ENCODE measurements around the gene BMPER. TPM values are rescaled to one million over a fixed set of nuclear protein-coding genes. Genes with fewer than 3 reads are reported as not detected.

The BMPER gene
- total RNA-seq, 5 donors from 2014 or later (not counting 1 experiment from before 2014, with no cell fraction given): 0.20 to 0.47 TPM; not detected in 3

- Mint-ChIP-seq H3K27me3 (no peaks in the 10 kb centered on the region), H3K27ac (no peak overlapping the region), H3K9me3 (no peaks in the 10 kb centered on the region), H3K4me3 (no peak overlapping the region), H3K36me3 (no peaks in the 10 kb centered on the region), H3K4me1 (no peaks in the 10 kb centered on the region)
- no peaks in the 10 kb centered on the region for H3K4me1 ChIP-seq (ENCODE audit: control insufficient read depth in 1 of 2, extremely low read depth in 1 of 2, insufficient read depth in 2 of 2, low read length in 2 of 2)
- POLR2A ChIA-PET: no interaction called here
- H3K4me3 ChIP-seq (ENCODE audit: control insufficient read depth in 1 of 2, extremely low read depth in 1 of 2, low read length in 1 of 2): no peak overlapping the region
- H3K9me3 ChIP-seq: no peaks in the 10 kb centered on the region
- H3K36me3 ChIP-seq (ENCODE audit: control insufficient read depth in 2 of 2, extremely low read depth in 1 of 2, insufficient read depth in 1 of 2, low read length in 1 of 2): no peaks in the 10 kb centered on the region
- no peaks in the 10 kb centered on the region for H3K27me3 ChIP-seq (replicated peaks in 1 of 2; ENCODE audit: control insufficient read depth in 2 of 2, extremely low read depth in 1 of 2, insufficient read depth in 2 of 2, low read length in 1 of 2)
- 43% methylated on average over 1 of the region's 2 CpGs for WGBS (ENCODE audit: insufficient coverage)
- no peak overlapping the region for H3K27ac ChIP-seq (ENCODE audit: low read length)
- CTCF ChIA-PET: no interaction called here
- ATAC-seq (replicated peaks in 1 of 4): no peak
- DNase-seq: no peak
Observed at GRCh38 chr7:34044306-34044643, 138.9 kb downstream of the BMPER start.

GRCh38 chr7:34044734-34045353, 139.5 kb downstream of the BMPER start:
- Histone ChIP-seq H3K4me3 (ENCODE audit: control insufficient read depth in 1 of 2, extremely low read depth in 1 of 2, low read length in 1 of 2) (no peak overlapping the region), H3K4me1 (ENCODE audit: control insufficient read depth in 1 of 2, extremely low read depth in 1 of 2, insufficient read depth in 2 of 2, low read length in 2 of 2) (no peaks in the 10 kb centered on the region), H3K9me3 (no peaks in the 10 kb centered on the region), H3K27me3 (replicated peaks in 1 of 2; ENCODE audit: control insufficient read depth in 2 of 2, extremely low read depth in 1 of 2, insufficient read depth in 2 of 2, low read length in 1 of 2) (no peaks in the 10 kb centered on the region), H3K36me3 (ENCODE audit: control insufficient read depth in 2 of 2, extremely low read depth in 1 of 2, insufficient read depth in 1 of 2, low read length in 1 of 2) (no peaks in the 10 kb centered on the region), H3K27ac (ENCODE audit: low read length) (no peak overlapping the region)
- Mint-ChIP-seq H3K36me3 (no peaks in the 10 kb centered on the region), H3K4me1 (no peaks in the 10 kb centered on the region), H3K27ac (no peak overlapping the region), H3K9me3 (no peaks in the 10 kb centered on the region), H3K4me3 (no peak overlapping the region), H3K27me3 (no peaks in the 10 kb centered on the region)
- 100% methylated on average over 1 of the region's 7 CpGs for WGBS (ENCODE audit: insufficient coverage)
- POLR2A ChIA-PET: no interaction called here
- CTCF ChIA-PET: no interaction called here
- ATAC-seq (replicated peaks in 1 of 4) (no peak), DNase-seq (no peak)

GRCh38 chr7:34048445-34048844, 143.1 kb downstream of the BMPER start:
- ChIA-PET POLR2A (no interaction called here), CTCF (no interaction called here)
- no peaks in the 10 kb centered on the region for H3K4me1 ChIP-seq (ENCODE audit: control insufficient read depth in 1 of 2, extremely low read depth in 1 of 2, insufficient read depth in 2 of 2, low read length in 2 of 2)
- no peaks in the 10 kb centered on the region for H3K4me1 Mint-ChIP-seq
- no peak overlapping the region for H3K4me3 Mint-ChIP-seq
- no peak overlapping the region for H3K4me3 ChIP-seq (ENCODE audit: control insufficient read depth in 1 of 2, extremely low read depth in 1 of 2, low read length in 1 of 2)
- no peaks in the 10 kb centered on the region for H3K9me3 Mint-ChIP-seq
- no peak for DNase-seq
- ATAC-seq (replicated peaks in 1 of 4): no peak
- H3K27me3 ChIP-seq (replicated peaks in 1 of 2; ENCODE audit: control insufficient read depth in 2 of 2, extremely low read depth in 1 of 2, insufficient read depth in 2 of 2, low read length in 1 of 2): no peaks in the 10 kb centered on the region
- no peak overlapping the region for H3K27ac Mint-ChIP-seq
- H3K9me3 ChIP-seq: no peaks in the 10 kb centered on the region
- no peaks in the 10 kb centered on the region for H3K36me3 ChIP-seq (ENCODE audit: control insufficient read depth in 2 of 2, extremely low read depth in 1 of 2, insufficient read depth in 1 of 2, low read length in 1 of 2)
- H3K36me3 Mint-ChIP-seq: no peaks in the 10 kb centered on the region
- H3K27me3 Mint-ChIP-seq: no peaks in the 10 kb centered on the region
- H3K27ac ChIP-seq (ENCODE audit: low read length): no peak overlapping the region
- no CpG with 5 or more reads among the region's 1 CpG for WGBS (ENCODE audit: insufficient coverage)

GRCh38 chr7:34054075-34054474, 148.7 kb downstream of the BMPER start:
- H3K4me1 ChIP-seq (ENCODE audit: control insufficient read depth in 1 of 2, extremely low read depth in 1 of 2, insufficient read depth in 2 of 2, low read length in 2 of 2): no peaks in the 10 kb centered on the region
- no peak for DNase-seq
- H3K9me3 ChIP-seq: no peaks in the 10 kb centered on the region
- no peak overlapping the region for H3K27ac ChIP-seq (ENCODE audit: low read length)
- Mint-ChIP-seq H3K27ac (no peak overlapping the region), H3K27me3 (no peaks in the 10 kb centered on the region), H3K4me1 (no peaks in the 10 kb centered on the region), H3K4me3 (no peak overlapping the region), H3K9me3 (peaks cover 0 to 4% (median 0%) of the 10 kb centered on the region in 3 donors), H3K36me3 (no peaks in the 10 kb centered on the region)
- no peaks in the 10 kb centered on the region for H3K27me3 ChIP-seq (replicated peaks in 1 of 2; ENCODE audit: control insufficient read depth in 2 of 2, extremely low read depth in 1 of 2, insufficient read depth in 2 of 2, low read length in 1 of 2)
- ChIA-PET POLR2A (no interaction called here), CTCF (no interaction called here)
- H3K36me3 ChIP-seq (ENCODE audit: control insufficient read depth in 2 of 2, extremely low read depth in 1 of 2, insufficient read depth in 1 of 2, low read length in 1 of 2): no peaks in the 10 kb centered on the region
- no CpG with 5 or more reads among the region's 3 CpGs for WGBS (ENCODE audit: insufficient coverage)
- ATAC-seq (replicated peaks in 1 of 4): no peak
- no peak overlapping the region for H3K4me3 ChIP-seq (ENCODE audit: control insufficient read depth in 1 of 2, extremely low read depth in 1 of 2, low read length in 1 of 2)

GRCh38 chr7:34057136-34057535, 151.8 kb downstream of the BMPER start:
- H3K27me3 Mint-ChIP-seq: no peaks in the 10 kb centered on the region
- no peak overlapping the region for H3K27ac Mint-ChIP-seq
- ChIA-PET POLR2A (interaction anchor here in 1 of 2 donors (0.6 kb wide), 1 partner anchor 381 kb away, joined by 4 read pairs; no protein-coding TSS in a partner anchor), CTCF (no interaction called here)
- Histone ChIP-seq H3K4me1 (ENCODE audit: control insufficient read depth in 1 of 2, extremely low read depth in 1 of 2, insufficient read depth in 2 of 2, low read length in 2 of 2) (no peaks in the 10 kb centered on the region), H3K9me3 (no peaks in the 10 kb centered on the region), H3K27ac (ENCODE audit: low read length) (no peak overlapping the region), H3K36me3 (ENCODE audit: control insufficient read depth in 2 of 2, extremely low read depth in 1 of 2, insufficient read depth in 1 of 2, low read length in 1 of 2) (no peaks in the 10 kb centered on the region), H3K27me3 (replicated peaks in 1 of 2; ENCODE audit: control insufficient read depth in 2 of 2, extremely low read depth in 1 of 2, insufficient read depth in 2 of 2, low read length in 1 of 2) (no peaks in the 10 kb centered on the region), H3K4me3 (ENCODE audit: control insufficient read depth in 1 of 2, extremely low read depth in 1 of 2, low read length in 1 of 2) (no peak overlapping the region)
- no peaks in the 10 kb centered on the region for H3K36me3 Mint-ChIP-seq
- no peak overlapping the region for H3K4me3 Mint-ChIP-seq
- ATAC-seq (replicated peaks in 1 of 4): no peak
- DNase-seq: no peak
- no peaks in the 10 kb centered on the region for H3K4me1 Mint-ChIP-seq
- peaks cover 0 to 4% (median 0%) of the 10 kb centered on the region in 3 donors for H3K9me3 Mint-ChIP-seq

- POLR2A ChIA-PET: no interaction called here
- no peaks in the 10 kb centered on the region for H3K36me3 Mint-ChIP-seq
- H3K9me3 Mint-ChIP-seq: peaks cover 0 to 4% (median 0%) of the 10 kb centered on the region in 3 donors
- 88% methylated on average over 5 of the region's 5 CpGs for WGBS (ENCODE audit: insufficient coverage)
- no peak overlapping the region for H3K4me3 Mint-ChIP-seq
- no peaks in the 10 kb centered on the region for H3K9me3 ChIP-seq
- H3K27me3 Mint-ChIP-seq: no peaks in the 10 kb centered on the region
- CTCF ChIA-PET: no interaction called here
- H3K36me3 ChIP-seq (ENCODE audit: control insufficient read depth in 2 of 2, extremely low read depth in 1 of 2, insufficient read depth in 1 of 2, low read length in 1 of 2): no peaks in the 10 kb centered on the region
- ATAC-seq (replicated peaks in 1 of 4): no peak
- no peak for DNase-seq
- H3K27ac ChIP-seq (ENCODE audit: low read length): no peak overlapping the region
- no peaks in the 10 kb centered on the region for H3K4me1 Mint-ChIP-seq
- no peaks in the 10 kb centered on the region for H3K4me1 ChIP-seq (ENCODE audit: control insufficient read depth in 1 of 2, extremely low read depth in 1 of 2, insufficient read depth in 2 of 2, low read length in 2 of 2)
- no peak overlapping the region for H3K27ac Mint-ChIP-seq
- H3K4me3 ChIP-seq (ENCODE audit: control insufficient read depth in 1 of 2, extremely low read depth in 1 of 2, low read length in 1 of 2): no peak overlapping the region
- H3K27me3 ChIP-seq (replicated peaks in 1 of 2; ENCODE audit: control insufficient read depth in 2 of 2, extremely low read depth in 1 of 2, insufficient read depth in 2 of 2, low read length in 1 of 2): no peaks in the 10 kb centered on the region
Observed at GRCh38 chr7:34057956-34058355, 152.6 kb downstream of the BMPER start.

- CTCF ChIA-PET: no interaction called here
- H3K4me1 ChIP-seq (ENCODE audit: control insufficient read depth in 1 of 2, extremely low read depth in 1 of 2, insufficient read depth in 2 of 2, low read length in 2 of 2): no peaks in the 10 kb centered on the region
- no CpG with 5 or more reads among the region's 1 CpG for WGBS (ENCODE audit: insufficient coverage)
- POLR2A ChIA-PET: interaction anchor here in 1 of 2 donors (0.6 kb wide), 1 partner anchor 55 kb away, joined by 5 read pairs; no protein-coding TSS in a partner anchor
- ATAC-seq (replicated peaks in 1 of 4) (no peak), DNase-seq (no peak)
- no peaks in the 10 kb centered on the region for H3K27me3 ChIP-seq (replicated peaks in 1 of 2; ENCODE audit: control insufficient read depth in 2 of 2, extremely low read depth in 1 of 2, insufficient read depth in 2 of 2, low read length in 1 of 2)
- H3K36me3 Mint-ChIP-seq: no peaks in the 10 kb centered on the region
- H3K27ac Mint-ChIP-seq: no peak overlapping the region
- H3K27me3 Mint-ChIP-seq: no peaks in the 10 kb centered on the region
- no peak overlapping the region for H3K4me3 Mint-ChIP-seq
- no peaks in the 10 kb centered on the region for H3K36me3 ChIP-seq (ENCODE audit: control insufficient read depth in 2 of 2, extremely low read depth in 1 of 2, insufficient read depth in 1 of 2, low read length in 1 of 2)
- H3K4me1 Mint-ChIP-seq: no peaks in the 10 kb centered on the region
- peaks cover 0 to 4% (median 0%) of the 10 kb centered on the region in 3 donors for H3K9me3 Mint-ChIP-seq
- no peak overlapping the region for H3K27ac ChIP-seq (ENCODE audit: low read length)
- no peak overlapping the region for H3K4me3 ChIP-seq (ENCODE audit: control insufficient read depth in 1 of 2, extremely low read depth in 1 of 2, low read length in 1 of 2)
- H3K9me3 ChIP-seq: no peaks in the 10 kb centered on the region
Observed at GRCh38 chr7:34058801-34059135, 153.4 kb downstream of the BMPER start.
